NCI-H146 (cell line): ENCODE measurements around the gene LRRFIP1.

Source experiments
- DNase-seq: peaks from one replicate; lab custom pipeline; 2025; lab: John Stamatoyannopoulos, UW

Gene LRRFIP1

GRCh38 chr2:237701859-237702390 lies 74.5 kb downstream of the LRRFIP1 start:
- DNase-seq: no peak

- no peak for DNase-seq
These were observed 75.3 kb downstream of the LRRFIP1 start for GRCh38 chr2:237702441-237703391.

DNA sequence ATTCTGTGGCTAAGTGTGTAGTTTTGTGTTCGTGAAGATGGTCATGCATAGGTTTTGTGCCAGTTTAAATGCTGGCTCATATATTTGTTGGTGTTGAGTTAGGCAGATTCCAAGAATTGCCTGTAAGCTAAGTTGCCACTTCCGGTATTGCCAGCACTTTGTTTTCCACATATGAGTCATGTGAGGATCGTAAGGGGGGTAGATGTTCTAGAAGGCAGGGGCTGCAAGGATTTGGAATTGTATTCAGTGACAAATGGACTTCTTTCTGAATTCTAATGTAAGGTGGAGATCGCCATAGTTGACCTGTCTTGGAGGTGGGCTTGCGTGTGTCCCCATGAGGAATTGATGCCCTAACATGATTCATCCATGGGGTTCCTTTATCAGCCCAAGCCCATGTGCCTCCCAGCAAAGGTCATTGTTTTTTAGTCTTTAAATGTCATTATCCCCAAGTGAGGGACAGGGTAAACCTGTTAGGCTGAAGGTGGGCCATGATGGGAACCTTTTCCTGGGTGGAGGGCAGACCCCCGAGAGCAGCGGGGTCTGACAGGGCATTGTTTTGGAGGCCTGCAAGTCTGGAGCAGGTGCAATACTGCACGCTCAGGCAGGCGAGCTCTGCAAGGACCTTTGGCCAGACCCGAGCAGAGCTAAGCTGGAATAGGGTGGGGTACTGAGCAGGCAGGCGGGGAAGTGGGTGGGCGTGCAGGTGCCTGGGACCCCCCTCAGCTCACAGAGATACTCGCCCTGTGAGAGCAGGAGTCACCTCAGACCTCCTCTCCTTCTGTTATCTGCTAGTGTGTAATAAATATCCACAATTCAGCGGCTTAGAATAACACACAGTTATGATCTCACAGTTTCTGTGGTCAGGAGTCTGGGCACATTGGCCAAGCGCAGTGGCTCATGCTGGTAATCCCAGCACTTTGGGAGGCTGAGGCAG lies 77.4 kb downstream of the LRRFIP1 start:
- DNase-seq: no peak

DNA sequence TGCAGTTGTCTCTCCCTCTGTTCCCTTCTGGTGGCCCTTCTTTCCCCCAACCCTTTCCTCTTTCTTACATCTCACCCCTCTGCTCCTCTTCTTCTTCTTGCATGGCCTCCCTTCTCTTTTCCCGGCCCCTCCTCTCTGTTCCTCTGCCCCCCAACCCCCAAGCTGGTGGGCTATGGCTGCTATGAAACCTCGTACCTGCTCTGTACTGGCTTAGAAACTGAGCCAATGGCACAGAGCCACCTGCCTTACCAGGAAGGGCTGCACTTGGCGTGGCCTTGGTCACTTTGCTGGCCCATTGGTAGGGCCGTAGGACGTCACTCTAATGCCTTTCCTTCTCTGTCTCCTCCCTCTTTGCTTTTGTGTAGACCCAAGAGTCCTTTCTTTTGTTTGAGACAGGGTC lies 78.9 kb downstream of the LRRFIP1 start:
- no peak for DNase-seq

GRCh38 chr2:237708065-237708398 lies 80.6 kb downstream of the LRRFIP1 start:
- DNase-seq: no peak

DNA sequence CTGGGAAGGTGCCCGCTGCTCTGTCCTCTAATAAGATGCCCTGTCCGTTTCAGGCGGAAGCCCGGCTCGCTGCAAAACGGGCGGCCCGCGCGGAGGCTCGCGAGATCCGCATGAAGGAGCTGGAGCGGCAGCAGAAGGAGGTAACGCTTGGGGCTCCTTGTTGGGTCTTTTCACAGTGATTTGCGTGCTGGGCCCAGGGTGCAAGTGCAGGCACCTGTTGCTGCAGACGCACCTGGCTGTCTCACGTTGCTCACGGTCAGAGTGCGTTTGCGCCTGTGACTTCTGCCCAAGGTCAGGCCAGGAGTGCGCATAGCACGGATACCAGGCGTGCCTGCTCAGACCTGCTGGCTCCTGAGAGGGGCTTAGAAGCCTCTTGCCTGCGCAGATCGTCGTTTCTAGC lies 81.1 kb downstream of the LRRFIP1 start:
- no peak for DNase-seq

GRCh38 chr2:237708961-237709360 lies 81.6 kb downstream of the LRRFIP1 start:
- DNase-seq: no peak

- no peak for DNase-seq
These were observed 84.2 kb downstream of the LRRFIP1 start for GRCh38 chr2:237711458-237712150.

GRCh38 chr2:237712477-237713377 lies 85.3 kb downstream of the LRRFIP1 start:
- DNase-seq: no peak

GRCh38 chr2:237714690-237715458 lies 87.5 kb downstream of the LRRFIP1 start:
- DNase-seq: no peak

DNA sequence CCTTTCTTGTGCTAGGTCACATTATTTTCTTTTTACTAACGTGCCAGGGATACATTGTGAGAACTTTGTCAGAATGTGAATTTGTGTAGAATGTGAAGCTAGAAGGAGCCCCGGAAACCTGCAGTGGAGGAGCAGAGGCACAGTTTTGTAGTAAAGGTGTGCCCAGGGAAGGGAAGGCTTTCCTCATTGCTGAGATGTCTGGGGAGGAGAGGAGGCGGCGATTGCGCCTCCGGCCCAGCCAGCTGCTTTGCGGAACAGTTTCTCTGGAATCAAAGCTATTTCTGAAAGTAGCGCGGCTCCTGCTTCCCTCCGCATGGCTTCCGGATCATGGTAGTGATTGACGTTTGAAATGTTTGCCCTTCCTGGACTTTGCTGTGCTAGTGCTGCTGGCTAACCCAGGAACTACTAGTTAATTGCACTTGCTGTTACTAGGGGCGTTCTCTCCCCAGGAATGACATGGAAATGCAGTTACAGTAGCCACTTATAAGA lies 88.1 kb downstream of the LRRFIP1 start:
- no peak for DNase-seq

DNA sequence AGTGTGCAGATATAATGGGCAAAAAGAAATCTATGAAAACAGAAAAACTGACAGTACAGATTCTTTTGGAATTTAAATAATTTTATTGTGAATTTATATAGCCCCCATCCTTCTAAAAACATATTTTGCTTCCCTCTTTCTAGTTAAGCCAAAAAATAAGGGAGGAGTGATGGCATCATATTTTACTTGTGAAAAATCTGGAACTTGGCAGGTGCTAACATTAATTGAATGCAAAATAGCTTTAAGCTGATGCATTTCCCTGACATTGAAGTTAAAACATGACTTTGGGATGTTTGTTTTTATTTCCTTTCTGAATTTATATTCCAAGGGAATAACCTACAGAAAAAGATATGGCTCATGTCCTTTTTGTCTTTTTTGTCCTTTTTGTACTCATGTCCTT lies 88.6 kb downstream of the LRRFIP1 start:
- no peak for DNase-seq

DNA sequence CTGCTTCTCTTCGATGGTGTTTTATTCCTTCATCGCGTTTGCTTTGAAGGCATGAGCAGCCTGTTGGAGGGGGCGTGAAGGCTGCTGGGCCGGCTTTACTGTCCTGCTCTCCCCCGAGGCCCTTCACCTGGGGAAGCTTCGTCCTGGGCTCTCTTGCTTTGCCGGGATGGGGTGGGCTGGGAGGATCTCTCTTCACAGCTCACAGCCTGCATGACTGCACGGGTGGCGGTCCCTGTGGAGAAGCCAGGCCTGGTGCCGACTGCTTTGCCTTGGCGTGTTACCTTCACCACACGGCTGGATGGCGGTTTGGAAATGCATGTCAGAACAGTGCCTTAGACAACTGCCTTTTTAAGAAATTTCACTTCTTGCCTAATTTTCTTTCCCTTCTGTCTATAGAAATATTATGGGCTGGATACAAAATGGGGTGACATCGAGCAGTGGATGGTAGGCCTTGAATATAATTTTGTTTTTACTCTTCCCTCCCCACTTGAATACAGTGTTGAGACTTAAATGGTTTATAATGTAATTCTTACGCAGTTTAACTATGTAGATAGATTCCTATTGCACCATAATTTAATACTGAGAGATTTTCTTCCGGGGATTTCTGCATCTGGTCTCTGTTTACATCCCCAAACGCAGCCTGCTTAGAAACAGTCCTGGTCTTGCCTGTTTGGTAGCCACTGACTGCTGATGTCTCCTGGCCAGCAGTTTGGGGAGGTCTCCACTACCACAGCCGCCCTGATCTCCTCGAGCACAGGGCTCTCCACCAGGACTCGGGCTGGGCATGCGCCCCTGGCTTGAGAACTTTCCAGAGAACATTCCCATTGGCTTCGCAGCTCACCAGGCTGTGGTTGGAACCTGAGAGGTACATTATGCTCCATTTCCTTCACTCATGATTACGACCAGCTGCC lies 90.2 kb downstream of the LRRFIP1 start:
- DNase-seq: no peak

DNA sequence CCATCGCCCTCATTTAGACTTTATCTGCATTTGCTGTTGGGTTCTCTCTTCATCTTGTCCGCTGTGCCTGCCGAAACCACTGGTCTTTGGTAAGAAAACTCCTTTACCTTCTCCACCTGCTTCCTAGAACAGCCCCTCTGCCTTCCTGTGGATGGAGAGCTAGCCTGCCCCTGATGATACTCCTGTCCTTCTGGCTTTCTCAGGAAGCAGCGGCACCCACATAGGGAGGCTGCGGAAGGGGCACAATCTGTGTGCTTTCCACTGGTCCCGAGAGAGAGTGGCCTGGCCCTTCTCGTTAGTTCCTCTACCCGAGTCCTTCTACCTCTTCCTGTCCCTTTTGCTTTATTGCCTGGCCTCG lies 90.9 kb downstream of the LRRFIP1 start:
- DNase-seq: no peak

- no peak for DNase-seq
These were observed 93.1 kb downstream of the LRRFIP1 start for GRCh38 chr2:237720444-237720843.

DNA sequence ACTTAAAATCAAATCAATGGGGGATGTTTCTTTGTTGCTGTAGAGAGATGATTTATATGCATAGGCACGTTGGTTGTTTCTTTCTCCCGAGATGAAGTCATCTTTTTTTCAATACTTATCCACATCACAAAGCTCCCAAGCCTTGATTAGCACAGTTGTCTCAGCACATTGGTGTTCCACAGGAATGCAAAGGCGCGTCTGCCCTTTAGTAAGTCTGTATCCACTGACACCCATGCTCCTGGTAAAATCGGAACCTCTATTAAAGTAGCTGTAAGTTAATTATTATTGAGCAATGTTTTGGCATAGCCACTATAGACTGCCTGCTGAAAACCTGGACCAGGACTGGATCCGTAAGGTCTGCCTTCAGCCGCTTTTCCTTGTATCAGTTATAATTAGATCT lies 93.6 kb downstream of the LRRFIP1 start:
- no peak for DNase-seq

- no peak for DNase-seq
These were observed 94.1 kb downstream of the LRRFIP1 start for GRCh38 chr2:237721458-237721857.

DNA sequence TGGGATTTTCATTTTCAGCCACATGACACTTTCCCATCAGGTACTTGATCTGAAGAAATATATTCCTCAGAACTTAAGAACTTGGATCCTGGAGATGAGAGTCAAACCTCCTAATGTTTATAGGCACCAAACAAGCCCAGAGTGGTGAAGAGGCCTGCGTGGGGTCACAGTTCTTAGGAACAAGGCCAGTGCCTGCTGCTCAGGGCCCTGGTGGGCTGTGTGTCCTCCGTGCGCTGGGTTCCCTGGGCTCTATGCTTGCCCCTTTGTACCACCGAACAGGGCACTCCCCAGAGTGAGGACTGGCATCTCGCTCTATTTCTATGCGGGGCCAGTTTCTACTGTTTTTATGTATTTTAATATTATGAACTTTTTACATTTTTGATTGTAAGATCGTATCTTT lies 95.2 kb downstream of the LRRFIP1 start:
- DNase-seq: no peak

GRCh38 chr2:237723023-237723422 lies 95.6 kb downstream of the LRRFIP1 start:
- DNase-seq: no peak
